Activated CD8-positive, alpha-beta memory T cell treated with anti-CD3 and anti-CD28 coated beads for 24 hours (primary cell): ENCODE results near the gene VPS13D.

Source experiments
- DNase-seq: peaks from one replicate; pipeline ENCODE4 v3.0.0-alpha.2; 2020

Gene VPS13D

GRCh38 chr1:12229386-12229834 is 420 bp upstream of the VPS13D start:
- no peak for DNase-seq

GRCh38 chr1:12230549-12231275 is 882 bp downstream of the VPS13D start:
- DNase-seq, result peak; percentile 63

DNA sequence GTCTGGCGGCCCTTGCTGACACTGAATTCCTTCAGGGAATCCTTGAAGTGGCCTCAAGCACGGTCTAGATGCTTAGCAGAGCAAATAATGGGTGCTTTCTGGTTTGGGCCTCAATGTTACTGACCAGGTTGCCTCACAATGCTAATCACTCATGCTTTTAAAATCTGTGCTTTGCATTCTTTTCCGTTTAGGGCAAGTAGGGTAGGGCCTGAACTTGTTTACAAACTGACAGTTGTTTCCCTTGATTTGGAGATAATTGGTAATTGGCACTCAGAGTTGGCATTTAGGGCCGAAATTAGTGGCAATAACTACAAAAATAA is 1.4 kb downstream of the VPS13D start:
- no peak for DNase-seq

DNA sequence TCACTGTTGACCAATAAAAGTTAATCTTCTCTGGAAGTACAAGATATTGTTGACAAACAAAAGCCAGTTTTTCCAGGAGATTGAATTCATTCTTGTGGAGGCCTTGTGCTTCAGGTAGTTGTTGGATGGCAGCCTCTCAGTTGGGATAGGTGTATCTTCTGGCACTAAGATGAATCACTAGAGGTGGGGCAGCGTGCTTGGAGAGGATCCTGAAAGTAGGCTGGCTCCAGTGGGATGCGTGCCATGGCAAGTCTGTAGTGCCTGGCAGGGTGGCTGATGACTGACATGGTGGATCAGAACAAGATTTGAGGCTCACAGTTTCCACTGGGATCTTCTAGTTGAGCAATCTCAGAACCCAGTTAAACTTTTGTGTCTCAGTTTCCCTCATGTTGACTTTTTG is 2.4 kb downstream of the VPS13D start:
- DNase-seq, result no peak

- no peak for DNase-seq
These were observed 14.2 kb downstream of the VPS13D start for GRCh38 chr1:12244078-12244477.

- no peak for DNase-seq
These were observed 14.8 kb downstream of the VPS13D start for GRCh38 chr1:12244585-12244984.

GRCh38 chr1:12245116-12245515 is 15.3 kb downstream of the VPS13D start:
- DNase-seq, result no peak

DNA sequence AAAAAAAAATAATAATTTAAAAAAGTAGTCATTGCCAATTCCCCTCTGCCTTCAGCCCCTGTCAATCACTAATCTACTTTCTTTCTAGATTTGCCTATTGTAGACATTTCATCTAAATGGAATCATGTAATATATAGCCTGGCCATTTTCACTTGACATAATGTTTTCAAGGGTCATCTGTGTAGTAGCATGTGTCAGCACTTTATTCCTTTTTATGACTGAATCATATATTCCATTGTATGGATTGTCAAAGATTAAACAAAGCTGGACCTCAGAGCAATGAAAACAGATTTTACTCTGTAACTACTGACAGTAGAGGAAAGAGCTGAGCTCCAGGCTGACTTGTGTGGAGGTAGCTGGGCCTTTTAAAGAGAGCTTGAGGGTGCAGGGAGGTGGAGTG is 15.9 kb downstream of the VPS13D start:
- DNase-seq, result no peak

GRCh38 chr1:12246584-12246983 is 16.8 kb downstream of the VPS13D start:
- no peak for DNase-seq

GRCh38 chr1:12249181-12249580 is 19.4 kb downstream of the VPS13D start:
- DNase-seq, result no peak

DNA sequence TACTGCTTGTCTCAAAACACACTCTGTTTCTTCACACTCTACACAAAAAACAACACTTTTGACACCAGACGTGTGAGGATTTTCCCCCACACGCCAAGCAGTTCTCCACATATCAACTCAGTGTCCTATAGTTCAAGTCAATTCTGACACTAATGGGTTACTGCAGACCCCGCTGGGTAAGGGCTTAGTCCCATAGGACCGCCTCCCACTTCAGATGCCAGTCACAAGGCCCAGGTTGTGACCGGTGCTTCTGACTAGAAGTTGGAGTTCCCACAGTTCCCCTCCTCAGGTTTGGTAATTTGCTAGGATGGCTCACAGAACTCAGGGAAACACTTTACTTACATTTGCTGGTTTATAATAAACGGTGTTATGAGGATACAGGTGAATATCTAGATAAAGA is 19.9 kb downstream of the VPS13D start:
- DNase-seq, result no peak

- DNase-seq, result no peak
These were observed 21.6 kb downstream of the VPS13D start for GRCh38 chr1:12251442-12251841.

GRCh38 chr1:12255913-12256312 is 26.1 kb downstream of the VPS13D start:
- no peak for DNase-seq

GRCh38 chr1:12258272-12258671 is 28.4 kb downstream of the VPS13D start:
- DNase-seq, result no peak

- DNase-seq, result no peak
These were observed 39.5 kb downstream of the VPS13D start for GRCh38 chr1:12269351-12269750.

DNA sequence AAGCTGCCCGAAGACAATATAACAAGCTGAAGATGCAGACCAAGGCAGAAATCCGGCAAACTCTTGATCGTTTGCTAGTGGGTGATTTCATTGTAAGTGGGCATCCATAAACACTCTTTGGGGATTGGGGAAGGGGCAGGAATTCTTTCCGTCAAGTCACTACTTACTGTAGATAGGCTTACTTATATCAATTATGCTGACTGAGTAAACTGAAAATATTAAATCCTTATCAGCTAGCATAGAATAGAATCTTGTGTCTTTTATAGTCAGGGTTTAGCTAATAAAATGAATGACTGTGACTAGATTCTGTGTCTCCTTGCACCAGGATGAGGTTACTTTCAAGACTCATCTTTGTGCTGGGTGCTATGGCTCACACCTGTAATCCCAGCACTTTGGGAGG is 41.2 kb downstream of the VPS13D start:
- no peak for DNase-seq

- DNase-seq, result no peak
These were observed 42.9 kb downstream of the VPS13D start for GRCh38 chr1:12272770-12273169.

DNA sequence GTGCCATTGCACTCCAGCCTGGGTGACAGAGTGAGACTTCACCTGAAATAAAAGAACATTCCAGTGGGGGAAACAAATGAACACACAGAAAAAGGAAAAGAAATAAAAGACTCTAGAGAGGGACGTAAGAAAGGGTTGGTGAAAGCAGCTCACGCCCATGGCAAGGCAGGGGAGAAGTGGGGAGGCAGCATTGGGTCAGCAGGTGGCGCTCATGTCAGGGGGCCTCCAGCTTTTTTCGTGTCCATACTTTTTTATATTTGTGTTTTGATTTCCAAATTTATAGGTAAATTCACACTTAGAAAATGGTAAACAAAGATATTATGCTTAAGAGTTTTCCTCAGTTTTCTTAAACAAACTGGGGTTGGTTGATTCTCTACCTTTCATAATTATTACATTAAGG is 45.5 kb downstream of the VPS13D start:
- DNase-seq, result peak; percentile 72

- no peak for DNase-seq
These were observed 46.4 kb downstream of the VPS13D start for GRCh38 chr1:12276225-12276624.

- DNase-seq, result no peak
These were observed 49.2 kb downstream of the VPS13D start for GRCh38 chr1:12279003-12279402.

DNA sequence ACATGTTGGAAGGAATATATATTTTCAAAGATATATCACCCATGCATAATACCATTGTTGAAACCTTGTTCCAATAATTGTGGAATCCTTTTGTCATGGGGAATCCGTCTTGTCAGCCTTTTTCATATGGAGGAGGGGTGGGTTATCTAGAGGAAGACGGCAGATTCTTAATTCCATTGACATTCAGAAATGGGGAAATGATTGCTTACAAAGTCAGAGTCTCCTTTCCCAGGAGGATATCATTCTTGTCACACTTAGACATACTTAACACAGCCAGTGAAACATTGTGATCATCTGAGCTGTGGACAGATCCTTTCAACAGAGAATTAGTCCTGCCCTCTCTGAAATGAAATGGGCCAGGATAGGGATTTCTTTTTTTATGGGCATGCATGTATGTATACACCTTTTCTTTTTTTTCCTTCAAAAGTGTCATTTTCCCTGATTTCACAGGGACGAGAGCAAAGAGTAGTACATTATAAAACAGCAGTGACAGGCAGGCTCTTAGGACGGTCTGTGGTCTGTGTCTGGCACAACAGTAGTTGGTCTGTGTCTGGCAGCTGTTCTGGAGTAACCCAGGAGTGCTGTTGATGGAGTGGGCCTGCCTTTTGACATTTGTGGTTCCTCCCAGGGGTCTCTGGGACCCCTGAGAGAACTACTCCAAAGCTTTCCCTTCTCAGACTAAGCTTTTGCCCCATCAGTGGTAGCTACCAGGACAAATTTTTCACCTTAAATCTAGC is 50.1 kb downstream of the VPS13D start:
- no peak for DNase-seq

GRCh38 chr1:12282142-12282541 is 52.3 kb downstream of the VPS13D start:
- DNase-seq, result no peak

DNA sequence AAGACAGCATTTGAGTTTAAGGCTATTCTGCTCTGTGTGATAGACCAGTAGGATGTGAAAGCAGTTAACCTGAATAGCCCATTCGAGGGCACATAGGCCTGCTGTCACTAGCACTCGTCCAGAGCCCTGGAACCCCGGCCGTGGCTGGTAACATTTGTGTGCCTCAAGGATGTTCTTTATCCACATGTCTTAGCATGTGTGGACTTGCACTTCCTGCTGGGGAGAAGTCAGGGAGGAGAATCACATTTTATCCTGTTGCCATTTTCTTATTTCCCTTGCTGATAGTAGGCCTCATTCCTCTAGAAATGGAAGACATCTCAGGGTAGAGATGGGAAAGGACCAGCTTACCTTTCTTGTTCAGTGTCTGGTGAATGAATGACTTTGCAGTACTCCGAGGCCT is 54.7 kb downstream of the VPS13D start:
- no peak for DNase-seq

GRCh38 chr1:12285496-12286143 is 55.8 kb downstream of the VPS13D start:
- DNase-seq, result no peak
